Lung (tissue), 12 donors: ENCODE measurements around the gene VGLL3. TPM values are rescaled to one million over a fixed set of nuclear protein-coding genes. Genes with fewer than 3 reads are reported as not detected.

Experiments used
- ATAC-seq: fragments of 200-7000 bp; cut with Tn5 transposase; one replicate; pipeline ENCODE4 v1.9.1; 2020; ENCODE audit warnings: moderate number of reproducible peaks; ENCODE audit not compliant: insufficient read depth, low FRiP score
- DNase-seq, 3 donors: peaks; one replicate each; pipeline ENCODE4 v3.0.0-alpha.2; 2013 to 2017
- H3K27ac ChIP-seq, 2 donors: one replicate each; pipeline ENCODE4 v1.5.1; 2013; ENCODE audit warnings: mild to moderate bottlenecking in 2 of 2, moderate library complexity in 2 of 2, control low read depth in 1 of 2, inconsistent platforms in 1 of 2, low read depth in 1 of 2, low read length in 1 of 2
- H3K27me3 ChIP-seq, 3 donors: one replicate each; pipeline ENCODE4 v1.5.1; 2013; ENCODE audit warnings: low read length in 2 of 3; ENCODE audit not compliant: control insufficient read depth in 3 of 3, insufficient read depth in 3 of 3
- H3K36me3 ChIP-seq, 4 donors: one replicate each; pipeline ENCODE4 v1.5.1; 2013; ENCODE audit warnings: low read length in 4 of 4, mild to moderate bottlenecking in 1 of 4, moderate library complexity in 1 of 4; ENCODE audit not compliant: control insufficient read depth in 4 of 4, insufficient read depth in 4 of 4
- H3K4me1 ChIP-seq, 5 donors: one replicate each; pipeline ENCODE4 v1.5.1; 2013; ENCODE audit warnings: low read length in 5 of 5, mild to moderate bottlenecking in 2 of 5, moderate library complexity in 1 of 5; ENCODE audit not compliant: control insufficient read depth in 5 of 5, insufficient read depth in 5 of 5
- H3K4me3 ChIP-seq: one replicate; pipeline ENCODE4 v1.5.1; 2013; ENCODE audit warnings: mild to moderate bottlenecking, control low read depth, moderate library complexity
- H3K9ac ChIP-seq, 2 donors: one replicate each; pipeline ENCODE4 v1.5.1; 2013; ENCODE audit warnings: low read length in 2 of 2, control low read depth in 1 of 2; ENCODE audit not compliant: insufficient read depth in 1 of 2
- H3K9me3 ChIP-seq, 4 donors: one replicate each; pipeline ENCODE4 v1.5.1; 2013; ENCODE audit warnings: low read length in 3 of 4, mild to moderate bottlenecking in 1 of 4, moderate library complexity in 1 of 4; ENCODE audit not compliant: control insufficient read depth in 4 of 4, insufficient read depth in 3 of 4
- CTCF ChIP-seq: IDR thresholded peaks from 2 replicates; pipeline ENCODE4 v1.5.1; 2012; ENCODE audit warnings: mild to moderate bottlenecking; ENCODE audit errors: control extremely low read depth, extremely low read depth
- WGBS, 2 donors: extraction: QIAGEN DNeasy Blood & Tissue Kit; methylation state at CpG; one replicate each; pipeline ENCODE4 v1.1.7; 2013; 5-methylcytosine and 5-hydroxymethylcytosine counted together
- polyA plus RNA-seq, 2 donors: library from polyadenylated mRNA; stranded (reverse); fragments of 200-250 nt; gene quantifications; one replicate each; pipeline ENCODE4 v1.2.1, GENCODE V29; 2013
- total RNA-seq, 2 donors: library from RNA; depleted of rRNA in 1 of 2; stranded (reverse); fragments of >200 nt in 1 of 2; gene quantifications; one replicate each; pipeline ENCODE4 v1.2.1, GENCODE V29; 2014 to 2021
- donor health status: control.
- donor health status: control.
- donor health status: Bipolar disorder and iron deficiency.
- donor health status: healthy.
- donor health status: DM: yes; HTN: yes; CAD: no.

Gene VGLL3
- total and polyA plus RNA-seq, 4 donors, result 4.3 to 49.2 (median 20.1) TPM

GRCh38 chr3:86913160-86913559, 77.8 kb downstream of the VGLL3 start:
- H3K4me3 ChIP-seq, result no peak overlapping the region
- no peak overlapping the region for H3K9ac ChIP-seq
- DNase-seq (no peak), ATAC-seq (no peak)
- no peaks in the 10 kb centered on the region for H3K9me3 ChIP-seq
- 81 to 91% methylated on average over 3 of the region's 3 CpGs for WGBS, 2 donors
- no peak overlapping the region for H3K27ac ChIP-seq
- no peak for TF ChIP-seq CTCF
- H3K27me3 ChIP-seq, result no peaks in the 10 kb centered on the region
- H3K36me3 ChIP-seq, result no peaks in the 10 kb centered on the region
- no peaks in the 10 kb centered on the region for H3K4me1 ChIP-seq

DNA sequence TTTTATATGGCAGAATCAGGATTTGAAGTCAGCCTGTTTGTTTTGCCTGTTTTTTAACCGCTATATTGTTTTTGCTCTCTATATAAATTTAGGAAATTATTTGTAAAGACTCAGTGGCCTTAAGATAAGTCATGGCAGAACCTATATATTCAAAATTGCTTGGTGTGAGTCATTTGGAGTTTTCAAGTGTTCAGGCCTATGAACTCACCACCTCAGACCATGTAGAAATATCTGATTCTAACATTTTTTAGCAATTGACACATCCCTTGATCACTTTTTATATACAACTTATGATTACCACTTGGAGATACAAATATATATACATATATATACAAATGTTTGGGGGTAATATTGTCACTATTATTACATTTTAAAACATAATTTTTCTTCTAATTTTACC, 95.7 kb downstream of the VGLL3 start:
- Histone ChIP-seq H3K27me3 (no peaks in the 10 kb centered on the region), H3K4me3 (no peak overlapping the region), H3K4me1 (peaks cover 0 to 15% (median 0%) of the 10 kb centered on the region in 5 donors), H3K27ac (no peak overlapping the region), H3K9ac (no peak overlapping the region), H3K9me3 (no peaks in the 10 kb centered on the region), H3K36me3 (no peaks in the 10 kb centered on the region)
- no peak for DNase-seq
- no peak for TF ChIP-seq CTCF
- 89 to 95% methylated on average over 1 of the region's 1 CpG for WGBS, 2 donors
- ATAC-seq, result no peak

GRCh38 chr3:86890741-86891396, 100.1 kb downstream of the VGLL3 start:
- H3K27ac ChIP-seq, result no peak overlapping the region
- H3K9ac ChIP-seq, result no peak overlapping the region
- ATAC-seq (no peak), DNase-seq (peak in 2 of 3 donors; percentile 40 to 46)
- TF ChIP-seq CTCF, result no peak
- 53 to 62% methylated on average over 1 of the region's 1 CpG for WGBS, 2 donors
- H3K27me3 ChIP-seq, result no peaks in the 10 kb centered on the region
- H3K4me3 ChIP-seq, result no peak overlapping the region
- H3K36me3 ChIP-seq, result no peaks in the 10 kb centered on the region
- H3K9me3 ChIP-seq, result no peaks in the 10 kb centered on the region
- peaks cover 0 to 12% (median 0%) of the 10 kb centered on the region in 5 donors for H3K4me1 ChIP-seq

Other genes with a start within 250 kb of the VGLL3 start
- gene CHMP2B, start 236.2 kb upstream of the VGLL3 start, total RNA-seq, result 10 to 100 TPM; 40.9 to 45.1 TPM
- gene CHMP2B, start 236.2 kb upstream of the VGLL3 start, polyA plus RNA-seq, result 10 to 100 TPM; 21.9 to 34.4 TPM